HG02623 (cell line): Measurements from ENCODE around the gene SEC22B.
"Not testable (repeated sequence)": the region's sequence is repeated elsewhere in the genome, so short reads cannot be mapped to it uniquely, and the experiment has no call there.

Source experiments
- ATAC-seq: cut with Tn5 transposase; IDR thresholded peaks from one replicate; pipeline ENCODE4 v1.9.1; 2021; ENCODE audit warnings: moderate library complexity; ENCODE audit not compliant: unreplicated experiment

SEC22B gene

DNA sequence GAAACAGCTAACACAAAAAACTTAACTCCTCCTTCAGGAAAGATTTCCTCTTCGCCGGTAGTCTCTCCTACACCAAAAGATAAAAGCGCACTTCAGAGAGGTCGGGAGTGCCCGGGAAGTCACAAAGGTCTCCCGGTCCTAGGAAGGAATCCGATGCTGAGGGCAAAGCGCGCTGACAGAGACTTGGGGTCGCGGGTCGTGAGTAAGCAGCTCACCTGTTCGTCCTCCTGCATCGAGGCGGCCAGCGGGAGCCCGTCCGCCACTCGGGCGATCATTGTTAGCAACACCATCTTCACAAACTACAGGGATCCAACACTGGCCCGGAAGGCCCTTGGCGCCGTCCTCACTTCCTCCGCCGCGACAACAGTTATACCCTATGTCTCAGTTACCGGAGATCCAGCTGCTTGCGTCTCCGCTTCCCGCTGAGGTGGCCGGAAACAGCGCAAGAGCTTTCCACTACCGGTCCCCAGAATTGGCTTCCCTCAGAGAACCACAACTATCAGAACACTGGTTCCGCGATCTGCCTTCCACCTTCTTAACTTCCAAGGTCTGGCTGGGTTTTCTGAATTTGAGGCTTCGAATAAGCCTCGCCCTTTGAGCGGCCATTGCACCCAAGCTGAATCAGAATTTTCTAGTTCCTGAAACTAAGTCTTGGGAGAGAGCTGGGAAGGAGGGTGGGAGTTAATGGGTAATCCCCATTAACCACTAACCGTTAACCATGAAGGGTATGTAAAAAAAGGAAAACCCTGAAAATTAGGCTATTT, at the start of gene SEC22B:
Gene SEC22B, minus strand, starts transcription at position 429 of the 764 bp plus-strand sequence. Its CDS starts 139 bp downstream, at position 290.
- peak; percentile 98 for ATAC-seq

- not testable (repeated sequence) for ATAC-seq
Measured at GRCh38 chr1:120217933-120218332, 41.6 kb upstream of the SEC22B start.

DNA sequence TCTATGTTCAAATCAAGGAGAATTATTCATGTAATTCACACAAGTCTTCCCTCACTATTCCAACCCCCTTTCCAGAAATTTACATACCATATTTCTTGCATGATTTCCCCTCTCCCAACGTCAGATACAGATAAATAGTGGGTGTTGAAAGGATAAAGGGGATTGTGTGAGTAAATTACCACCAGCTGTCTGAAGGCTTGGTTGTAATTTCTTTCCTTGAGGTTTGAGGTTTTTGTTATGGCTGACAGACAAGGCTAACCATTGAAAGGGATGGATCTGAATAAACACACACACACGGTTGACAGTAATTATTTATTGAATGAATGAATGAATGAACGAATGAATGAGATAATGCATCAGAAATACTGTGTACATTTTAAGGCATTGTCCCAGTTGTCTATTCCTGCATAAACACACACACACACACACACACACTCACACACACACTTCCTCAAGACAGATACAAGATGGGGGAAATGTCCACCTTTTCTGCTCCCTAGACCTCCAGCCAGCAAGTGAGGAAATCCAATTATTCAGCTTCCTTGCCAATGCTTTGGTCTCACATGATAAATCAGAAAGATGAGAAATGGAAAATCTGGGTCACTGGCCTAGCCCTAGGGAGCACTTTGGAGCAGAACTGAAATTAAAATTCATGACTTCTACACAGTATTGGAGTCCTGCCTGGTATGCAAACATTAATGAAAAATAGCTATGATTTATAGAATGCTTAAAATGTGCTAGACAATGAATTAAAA, 41.0 kb upstream of the SEC22B start:
- not testable (repeated sequence) for ATAC-seq

GRCh38 chr1:120213606-120214005, 37.3 kb upstream of the SEC22B start:
- ATAC-seq: not testable (repeated sequence)

GRCh38 chr1:120210754-120211153, 34.4 kb upstream of the SEC22B start:
- ATAC-seq: not testable (repeated sequence)

GRCh38 chr1:120196863-120197775, 20.8 kb upstream of the SEC22B start:
- ATAC-seq: not testable (repeated sequence)

- not testable (repeated sequence) for ATAC-seq
Measured at GRCh38 chr1:120188626-120189025, 12.3 kb upstream of the SEC22B start.

DNA sequence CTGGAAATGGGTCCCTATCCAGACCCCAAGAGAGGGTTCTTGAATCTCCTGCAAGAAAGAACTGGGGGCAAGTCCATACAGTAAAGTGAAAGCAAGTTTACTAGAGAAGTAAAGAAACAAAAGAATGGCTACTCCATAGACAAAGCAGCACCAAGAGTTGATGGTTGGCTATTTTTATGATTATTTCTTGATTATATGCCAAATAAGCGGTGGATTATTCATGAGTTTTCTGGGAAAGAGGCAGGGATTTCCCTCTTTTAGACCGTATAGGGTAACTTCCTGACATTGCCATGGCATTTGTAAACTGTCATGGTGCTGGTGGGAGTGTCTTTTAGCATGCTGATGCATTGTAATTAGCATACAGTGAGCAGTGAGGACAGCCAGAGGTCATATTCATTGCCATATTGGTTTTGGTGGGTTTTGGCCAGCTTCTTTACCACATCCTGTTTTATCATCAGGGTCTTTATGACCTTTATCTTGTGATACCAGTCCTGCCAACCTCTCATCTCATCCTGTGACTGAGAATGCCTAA, 5.9 kb upstream of the SEC22B start:
- ATAC-seq: not testable (repeated sequence)

DNA sequence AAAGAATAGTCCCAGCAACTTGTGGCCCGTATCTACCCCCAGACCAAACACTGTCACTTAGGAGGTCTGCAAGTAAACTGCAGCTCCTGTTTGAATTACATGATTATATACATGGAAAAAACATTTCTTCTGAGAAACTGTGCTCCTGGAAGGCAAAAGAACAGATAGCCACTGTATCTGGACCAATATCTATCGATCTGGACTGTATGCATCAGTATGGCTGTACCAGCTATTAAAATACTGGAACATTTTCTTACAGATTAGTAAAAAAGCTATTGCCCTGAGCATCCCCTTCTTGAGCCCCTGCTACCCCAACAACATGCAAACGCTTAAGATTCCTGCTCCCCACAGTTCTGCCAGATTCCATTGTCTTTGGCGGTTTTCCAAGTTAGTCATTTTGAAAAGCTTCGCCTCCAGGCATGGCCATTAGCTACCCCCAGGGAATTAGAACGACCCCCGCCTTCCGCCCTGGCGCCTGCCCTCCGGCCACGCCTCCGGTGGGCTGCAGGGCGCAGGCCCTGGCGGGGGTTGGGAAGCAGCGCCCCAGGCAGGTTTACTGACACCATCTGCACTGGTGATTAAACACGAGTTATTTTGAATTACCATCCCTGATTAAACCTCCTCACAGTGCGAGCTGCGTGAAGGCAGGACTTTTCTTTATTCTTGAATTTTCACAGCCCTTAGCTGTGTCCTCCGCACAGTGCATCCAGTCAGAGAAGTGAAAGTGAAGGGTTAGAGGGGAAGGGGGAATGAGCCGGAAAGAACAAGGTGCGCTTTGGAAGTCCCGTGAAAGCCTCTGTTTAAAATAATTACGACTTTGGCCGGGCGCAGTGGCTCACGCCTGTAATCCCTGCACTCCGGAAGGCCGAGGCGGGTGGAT, 3.7 kb upstream of the SEC22B start:
- not testable (repeated sequence) for ATAC-seq

- ATAC-seq: no peak
Measured at GRCh38 chr1:120178799-120179756, 2.8 kb upstream of the SEC22B start.

DNA sequence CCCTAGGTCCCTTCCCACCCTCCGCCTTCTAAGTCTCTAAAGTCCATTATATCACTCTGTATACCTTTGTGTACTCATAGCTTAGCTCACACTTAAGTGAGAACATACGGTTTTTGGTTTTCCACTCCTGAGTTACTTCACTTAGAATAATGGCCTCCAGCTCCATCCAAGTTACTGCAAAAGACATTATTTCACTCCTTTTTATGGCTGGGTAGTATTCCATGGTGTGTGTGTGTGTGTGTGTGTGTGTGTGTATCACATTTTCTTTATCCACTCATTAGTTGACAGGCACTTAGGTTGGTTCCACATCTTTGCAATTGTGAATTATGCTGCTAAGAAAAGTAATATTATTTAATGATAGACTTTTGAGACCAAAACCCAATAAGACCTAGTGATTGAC, 1.7 kb upstream of the SEC22B start:
- not testable (repeated sequence) for ATAC-seq

DNA sequence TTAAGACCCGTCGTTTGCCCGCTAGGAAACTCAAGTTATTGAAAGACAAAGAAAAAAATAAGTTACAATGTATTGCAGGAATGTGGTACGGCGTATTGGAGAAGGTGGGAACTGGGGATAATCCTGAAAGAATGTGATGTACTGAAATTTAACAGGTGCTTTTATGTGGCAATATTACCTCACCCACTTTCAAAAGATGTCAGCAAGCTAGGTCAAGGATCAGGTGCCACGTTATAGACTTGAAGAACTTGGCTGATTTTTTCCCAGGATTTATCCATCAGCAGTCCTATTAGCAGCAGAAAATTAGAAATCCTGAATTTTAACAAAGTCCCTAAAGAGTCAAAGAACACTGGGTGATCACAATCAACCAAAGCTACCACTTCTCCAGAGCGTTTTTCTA, 632 bp downstream of the SEC22B start:
- ATAC-seq: not testable (repeated sequence)

GRCh38 chr1:120164761-120165160, 11.6 kb downstream of the SEC22B start:
- ATAC-seq: not testable (repeated sequence)

GRCh38 chr1:120162015-120162414, 14.3 kb downstream of the SEC22B start:
- not testable (repeated sequence) for ATAC-seq

DNA sequence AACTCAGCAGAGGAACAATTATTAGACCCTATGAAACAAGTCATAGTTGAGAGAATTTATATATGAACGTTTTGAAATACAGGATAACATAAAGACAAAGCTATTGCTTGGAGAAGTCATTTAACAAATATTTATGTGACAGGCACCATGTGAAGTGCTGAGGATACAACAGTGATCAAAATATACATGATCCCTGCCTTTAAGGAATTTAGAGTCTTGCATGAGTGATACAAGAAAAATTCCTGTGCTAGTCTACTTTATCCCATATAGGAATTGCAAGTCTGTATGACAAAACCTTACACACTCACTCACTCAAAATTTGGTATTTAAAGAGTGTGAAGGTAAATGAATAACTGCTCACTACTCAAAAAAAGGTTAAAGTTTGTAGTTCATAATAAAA, 17.8 kb downstream of the SEC22B start:
- not testable (repeated sequence) for ATAC-seq

GRCh38 chr1:120158086-120158485, 18.2 kb downstream of the SEC22B start:
- ATAC-seq: not testable (repeated sequence)

GRCh38 chr1:120150138-120150822, 26.0 kb downstream of the SEC22B start:
- ATAC-seq: not testable (repeated sequence)
